Pons (tissue), 1 donor: ENCODE results near the gene PTGIR.
"Not testable (repeated sequence)": the region's sequence is repeated elsewhere in the genome, so short reads cannot be mapped to it uniquely, and the experiment has no call there.

Experiments used
- DNase-seq: peaks from one replicate; pipeline ENCODE4 v3.0.0-alpha.2; 2016; ENCODE audit warnings: low spot score

Gene PTGIR

DNA sequence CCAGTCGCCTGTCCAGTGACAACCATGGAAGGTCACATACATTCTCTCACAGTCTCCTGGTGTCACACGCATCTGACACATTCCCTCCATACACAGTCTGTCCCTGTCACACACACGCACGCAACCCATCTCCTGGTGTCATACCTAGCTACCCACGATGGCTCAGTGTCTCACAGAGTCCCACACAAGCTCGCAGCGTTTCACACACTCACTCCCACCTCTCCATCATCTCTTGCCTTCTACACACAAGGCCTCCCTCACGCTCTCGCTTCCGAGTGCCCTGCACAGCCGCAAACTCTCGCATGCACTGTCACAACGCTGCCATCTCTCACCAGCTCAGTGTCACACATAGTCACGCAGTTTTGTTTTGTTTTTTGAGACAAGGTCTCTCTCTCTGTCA, 12.3 kb upstream of the PTGIR start:
- no peak for DNase-seq

DNA sequence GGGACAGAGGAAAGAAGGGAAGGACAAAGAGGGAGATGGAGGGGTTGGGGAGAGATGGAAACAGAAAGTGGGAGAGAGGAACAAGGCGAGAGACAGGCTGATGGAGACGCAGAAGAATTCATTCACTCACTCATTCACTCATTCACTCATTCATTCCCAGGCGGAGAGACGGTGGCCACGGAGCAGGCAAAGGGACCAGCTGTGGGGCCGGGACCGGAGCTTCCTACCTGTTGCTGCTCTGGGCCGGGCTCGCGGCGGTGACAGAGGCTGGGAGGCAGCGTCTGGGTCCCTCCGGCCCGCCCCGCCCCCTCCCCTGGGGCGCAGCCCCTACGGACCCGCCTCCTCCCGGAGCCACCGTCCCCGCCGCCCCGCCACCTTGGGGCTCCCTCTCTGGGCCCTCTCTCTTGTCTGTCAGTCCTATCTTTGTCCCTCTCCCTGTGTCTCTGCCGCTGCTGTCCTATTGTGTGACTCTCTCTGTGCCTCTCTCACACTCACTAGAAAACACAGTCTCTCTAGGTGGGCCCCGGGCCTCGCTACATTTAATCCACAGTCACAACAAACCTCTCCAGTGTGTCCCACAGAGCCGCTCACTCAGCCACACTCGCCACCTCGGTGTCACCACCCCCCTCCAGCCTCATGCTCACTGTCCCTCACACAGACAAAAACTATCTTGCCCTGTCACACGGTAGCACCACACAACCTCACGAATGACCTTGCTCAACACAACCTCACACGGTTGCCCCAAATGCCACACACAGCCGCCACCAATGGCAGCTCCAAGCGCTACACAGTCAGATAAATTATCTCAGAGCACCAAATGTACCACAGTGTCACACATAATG, 11.3 kb upstream of the PTGIR start, which contains the start of gene GNG8:
GNG8 (minus strand) TSS at position 283 of the 842 bp plus-strand sequence. CDS start 1,520 bp downstream, outside the sequence.
- no peak for DNase-seq

GRCh38 chr19:46634656-46635218, 9.8 kb upstream of the PTGIR start:
- no peak for DNase-seq

DNA sequence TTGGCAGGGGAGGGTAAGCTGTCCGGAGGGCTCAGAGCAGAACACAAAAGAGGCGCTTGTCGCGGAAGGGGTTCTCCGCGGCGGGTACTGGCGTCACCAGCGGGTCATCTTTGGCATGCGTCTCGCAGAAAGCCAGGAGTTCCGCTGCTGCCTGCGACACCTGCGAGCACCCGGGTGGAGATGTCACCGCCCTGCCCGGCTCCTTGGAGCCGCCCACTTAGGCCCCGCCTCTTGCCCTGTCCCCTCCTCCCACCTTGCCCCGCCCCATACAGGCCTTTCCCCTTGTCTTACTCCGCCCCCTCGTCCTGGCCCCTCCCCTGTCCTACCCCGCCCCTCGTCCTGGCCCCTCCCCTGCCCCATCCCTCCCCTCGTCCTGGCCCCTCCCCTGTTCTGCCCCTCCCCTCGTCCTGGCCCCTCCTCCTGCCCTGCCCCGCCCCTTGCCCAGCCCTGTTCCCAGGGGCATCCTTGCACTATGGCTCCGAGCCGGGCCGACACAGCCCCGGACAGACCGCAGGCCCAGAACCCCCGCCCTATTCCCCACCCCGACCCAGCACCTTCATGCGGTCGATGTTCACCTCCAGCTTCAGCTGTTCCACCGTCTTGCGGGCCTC, 9.3 kb upstream of the PTGIR start:
- DNase-seq, result no peak

DNA sequence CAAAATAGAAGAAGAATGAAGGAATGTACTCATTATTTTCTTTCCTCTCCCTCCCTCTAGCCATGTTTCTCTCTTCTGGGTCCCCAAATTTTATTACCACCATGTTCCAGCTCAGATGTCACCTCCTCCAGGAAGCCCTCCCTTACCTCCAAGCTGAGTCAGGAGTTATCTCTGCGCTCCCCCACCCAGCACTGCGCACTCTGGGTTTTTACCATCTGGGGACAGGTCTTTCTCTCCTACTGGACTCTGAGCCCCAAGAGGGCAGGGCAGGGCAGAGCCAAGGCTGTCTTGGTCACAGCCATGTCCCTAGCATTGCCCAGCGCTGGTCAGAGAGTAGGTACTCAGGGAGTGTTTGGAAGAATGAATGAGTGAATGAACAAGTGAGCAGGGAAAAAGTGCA, 8.2 kb upstream of the PTGIR start:
- no peak for DNase-seq

- no peak for DNase-seq
Observed at GRCh38 chr19:46631481-46631880, 6.6 kb upstream of the PTGIR start.

DNA sequence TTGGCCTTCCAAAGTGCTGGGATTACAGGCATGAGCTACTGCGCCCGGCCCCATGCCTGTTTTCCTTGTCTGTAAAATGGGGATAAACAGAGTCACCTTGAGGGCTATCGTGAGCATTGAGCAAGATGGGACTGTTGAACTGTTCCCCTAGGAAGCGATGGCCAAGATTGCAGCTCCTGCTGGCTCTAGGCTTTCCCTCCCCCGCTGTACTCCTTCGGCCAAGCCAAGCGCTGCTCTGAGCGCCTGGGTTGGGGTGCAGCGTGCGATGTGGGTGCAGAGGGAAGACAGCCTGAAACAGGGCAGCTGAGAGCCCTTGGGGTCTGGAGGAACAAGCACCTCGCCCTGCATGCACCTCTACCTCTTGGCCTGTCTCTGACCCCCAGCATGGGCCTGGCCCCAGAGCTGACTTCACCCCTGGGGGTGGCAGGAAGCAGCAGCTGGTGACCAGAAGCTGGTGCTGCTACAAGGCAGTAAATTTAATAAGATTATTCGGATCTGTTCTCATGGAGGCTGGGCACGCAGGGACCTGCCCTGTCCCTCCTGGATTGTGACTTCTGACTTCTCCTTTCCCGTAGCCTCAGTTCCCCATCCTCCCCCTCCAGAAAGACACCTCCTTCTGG, 5.8 kb upstream of the PTGIR start:
- no peak for DNase-seq

DNA sequence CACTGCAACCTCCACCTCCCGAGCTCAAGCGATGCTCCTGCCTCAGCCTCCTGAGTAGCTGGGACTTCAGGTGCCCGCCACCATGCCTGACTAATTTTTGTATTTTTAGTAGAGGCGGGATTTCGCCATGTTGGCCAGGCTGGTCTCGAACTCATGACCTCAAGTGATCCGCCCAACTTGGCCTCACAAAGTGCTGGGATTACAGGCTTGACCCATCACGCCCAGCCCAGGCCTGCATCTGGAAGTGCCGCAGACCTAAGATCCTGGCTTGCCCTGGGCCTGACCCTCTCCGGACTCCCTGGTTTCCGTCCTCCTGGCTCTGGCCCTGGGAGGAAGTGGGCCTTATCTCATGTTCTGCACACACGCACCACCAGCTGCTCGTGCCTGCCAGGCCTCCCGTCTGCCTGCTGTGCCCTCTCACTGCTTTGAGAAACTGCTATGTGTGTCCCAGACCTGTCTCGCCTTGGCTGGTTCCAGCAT, 4.7 kb upstream of the PTGIR start:
- DNase-seq, result no peak

- DNase-seq, result not testable (repeated sequence)
Observed at GRCh38 chr19:46628970-46629369, 4.1 kb upstream of the PTGIR start.

GRCh38 chr19:46626446-46626845, 1.6 kb upstream of the PTGIR start:
- DNase-seq, result no peak

DNA sequence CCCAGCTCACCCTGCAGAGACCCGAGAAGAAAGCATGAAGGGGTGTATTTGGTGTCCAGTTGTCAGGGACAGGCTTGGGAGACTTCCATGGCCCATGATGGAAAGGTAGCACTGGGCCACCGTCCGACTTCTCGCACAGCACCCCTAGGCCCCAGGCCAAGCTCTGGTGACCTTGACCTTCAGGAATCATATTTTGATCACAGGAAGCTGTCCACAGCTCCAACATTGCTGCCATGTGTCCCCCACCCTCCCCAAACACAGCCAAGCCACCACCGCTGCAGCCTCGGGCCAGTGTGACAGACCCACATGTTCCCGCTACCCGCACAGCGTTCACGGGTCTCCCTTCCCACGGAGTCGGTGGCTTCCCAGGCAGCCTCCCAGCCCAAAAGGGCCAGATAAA, 842 bp upstream of the PTGIR start:
- no peak for DNase-seq

- DNase-seq, result no peak
Observed at GRCh38 chr19:46623915-46624502, 880 bp downstream of the PTGIR start.

GRCh38 chr19:46622118-46622446, 2.8 kb downstream of the PTGIR start:
- no peak for DNase-seq

- DNase-seq, result no peak
Observed at GRCh38 chr19:46621191-46622117, 3.4 kb downstream of the PTGIR start.

- DNase-seq, result no peak
Observed at GRCh38 chr19:46620716-46621115, 4.2 kb downstream of the PTGIR start.

DNA sequence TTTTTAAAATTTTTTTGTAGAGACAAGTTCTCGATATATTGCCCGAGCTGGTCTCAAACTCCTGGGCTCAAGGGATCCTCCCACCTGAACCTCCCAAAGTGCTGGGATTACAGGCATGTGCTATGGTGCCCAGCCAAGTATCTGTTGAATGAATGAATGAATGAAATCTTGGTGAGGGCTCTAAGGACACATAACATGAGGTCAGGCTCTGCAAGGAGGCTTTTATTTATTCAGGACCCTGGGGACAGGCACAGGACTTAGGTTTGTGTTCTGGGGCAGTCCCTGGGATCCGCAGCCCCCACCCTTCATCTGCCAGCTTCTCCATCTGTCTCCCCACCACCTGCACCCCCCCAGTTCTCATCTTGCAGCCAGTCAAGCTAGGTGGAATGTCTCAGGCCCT, 4.6 kb downstream of the PTGIR start:
- DNase-seq, result no peak

- DNase-seq, result no peak
Observed at GRCh38 chr19:46618670-46619231, 6.1 kb downstream of the PTGIR start.

GRCh38 chr19:46617601-46618000, 7.3 kb downstream of the PTGIR start:
- DNase-seq, result no peak

- no peak for DNase-seq
Observed at GRCh38 chr19:46616631-46617322, 8.1 kb downstream of the PTGIR start.

- no peak for DNase-seq
Observed at GRCh38 chr19:46615966-46616365, 8.9 kb downstream of the PTGIR start.
